ENCODE measurements around the gene CHMP5. TPM values are rescaled to one million over a fixed set of nuclear protein-coding genes. Genes with fewer than 3 reads are reported as not detected.
A peak's percentile ranks its signal among the peaks of the same experiment; 100 is the strongest.

Gene CHMP5
- total and polyA plus RNA-seq, 10 of the 15 experiments (the other 5 are each of a cell fraction or from before 2014, with no cell fraction given), result 40.3 to 179 (median 78.6) TPM

- TF ChIP-seq BMI1 (IDR thresholded peaks at IDR 0.05; ENCODE audit: borderline replicate concordance) (no peak), TCF3 (IDR thresholded peaks at IDR 0.05; ENCODE audit: borderline replicate concordance, insufficient read depth, low read depth, low read length) (no peak), BCLAF1 (IDR thresholded peaks at IDR 0.05) (no peak), PAX8 (IDR thresholded peaks at IDR 0.05) (no peak), NFXL1 (IDR thresholded peaks at IDR 0.05; ENCODE audit: borderline replicate concordance) (no peak), BRCA1 (IDR thresholded peaks at IDR 0.05; ENCODE audit: low read depth, low read length) (no peak), ATF2 (IDR thresholded peaks at IDR 0.05; ENCODE audit: low read length) (no peak), ELK1 (IDR thresholded peaks at IDR 0.05; ENCODE audit: low read depth, low read length) (no peak), ZBTB4 (CRISPR knock-in tag; IDR thresholded peaks at IDR 0.05) (no peak), EP300 (IDR thresholded peaks at IDR 0.05; ENCODE audit: borderline replicate concordance in 1 of 2, control insufficient read depth in 1 of 2, low read depth in 2 of 2, low read length in 2 of 2) (no peak), IKZF1 (conservative IDR thresholded peaks at IDR 0.05) (no peak; the same call in none of the 2 replicates), IKZF2 (IDR thresholded peaks at IDR 0.05) (no peak), MEF2B (IDR thresholded peaks at IDR 0.05; ENCODE audit: partially characterized antibody, poor library complexity, severe bottlenecking) (no peak), MLLT1 (IDR thresholded peaks at IDR 0.05) (peak; percentile 43; the same call in 1 of the 2 replicates), ZBTB33 (IDR thresholded peaks at IDR 0.05) (no peak), TCF7 (IDR thresholded peaks at IDR 0.05; ENCODE audit: borderline replicate concordance) (no peak), RAD21 (IDR thresholded peaks at IDR 0.05; ENCODE audit: insufficient read depth, low read depth, low read length) (no peak)
Measured at GRCh38 chr9:33264003-33264472, 811 bp upstream of the CHMP5 start (continued).
